Hair follicular keratinocyte (primary cell): ENCODE data around the gene OMA1. TPM values are rescaled to one million over a fixed set of nuclear protein-coding genes. Genes with fewer than 3 reads are reported as not detected.

Experiments used
- total RNA-seq: library from RNA; depleted of rRNA; stranded (reverse); fragments of >200 nt; gene quantifications from 2 replicates; pipeline ENCODE4 v1.2.3, GENCODE V29; 2015

The OMA1 gene
- 15.3 and 19.3 TPM in 2 replicates for total RNA-seq

GRCh38 chr1:58546520-58547308 lies at the start of gene OMA1:
OMA1 (minus strand) TSS chr1:58546726; CDS start chr1:58539294, 7,432 bp downstream.

GRCh38 chr1:58576727-58577653 lies 30.5 kb upstream of the OMA1 start, which contains the start of gene TACSTD2:
TACSTD2 (minus strand) TSS chr1:58577252; CDS start chr1:58577156, 96 bp downstream.

Other genes with a start within 250 kb of the OMA1 start
- gene TACSTD2, start 30.5 kb upstream of the OMA1 start, total RNA-seq: 45.0 and 54.6 TPM in 2 replicates
- 7.6 and 9.8 TPM in 2 replicates for gene MYSM1, start 153.3 kb upstream of the OMA1 start, total RNA-seq
- gene JUN, start 237.3 kb upstream of the OMA1 start, total RNA-seq: 80.9 and 108 TPM in 2 replicates